DND-41 (cell line): ENCODE data around the gene EGFLAM.

Source experiments
- ATAC-seq: fragments of 200-7000 bp; cut with Tn5 transposase; 3 replicates; pipeline ENCODE4 v1.9.1; 2021; ENCODE audit warnings: low read depth; ENCODE audit not compliant: insufficient read depth
- DNase-seq: peaks from one replicate; pipeline ENCODE4 v3.0.0-alpha.2; 2020
- H2AFZ ChIP-seq: 2 replicates; pipeline ENCODE4 v1.6.0; 2012; ENCODE audit warnings: low read depth, low read length
- H3K27ac ChIP-seq: 2 replicates; pipeline ENCODE4 v1.5.1; 2012; ENCODE audit warnings: low read length, inconsistent platforms
- H3K27me3 ChIP-seq: fragments of 200-600 bp; sonication (generic); 2 replicates; pipeline ENCODE4 v1.6.0; 2012; ENCODE audit warnings: low read length, mild to moderate bottlenecking, inconsistent platforms; ENCODE audit not compliant: insufficient read depth, poor library complexity
- H3K36me3 ChIP-seq: 2 replicates; pipeline ENCODE4 v1.5.1; 2012; ENCODE audit warnings: low read length, inconsistent platforms; ENCODE audit not compliant: insufficient read depth
- H3K4me1 ChIP-seq: 2 replicates; pipeline ENCODE4 v1.5.1; 2012; ENCODE audit warnings: mild to moderate bottlenecking, low read length; ENCODE audit not compliant: insufficient read depth
- H3K4me2 ChIP-seq: 2 replicates; pipeline ENCODE4 v1.6.0; 2012; ENCODE audit warnings: mild to moderate bottlenecking, moderate library complexity, low read length, inconsistent platforms; ENCODE audit not compliant: insufficient read depth
- H3K4me3 ChIP-seq, 2 experiments: fragments of 200-600 bp in 1 of 2; shearing (Covaris generic) in 1 of 2; 2 replicates each; pipeline ENCODE4 v1.5.1; 2012 to 2016; ENCODE audit warnings: inconsistent platforms in 2 of 2, low read length in 2 of 2, mild to moderate bottlenecking in 2 of 2, low read depth in 1 of 2, moderate library complexity in 1 of 2
- H3K79me2 ChIP-seq: 2 replicates; pipeline ENCODE4 v1.6.0; 2012; ENCODE audit warnings: low read length, inconsistent platforms; ENCODE audit not compliant: insufficient read depth
- H3K9ac ChIP-seq: 2 replicates; pipeline ENCODE4 v1.6.0; 2012; ENCODE audit warnings: low read depth, mild to moderate bottlenecking, inconsistent platforms, low read length, moderate library complexity
- H3K9me3 ChIP-seq: 2 replicates; pipeline ENCODE4 v1.5.1; 2012; ENCODE audit warnings: low read length, moderate library complexity, mild to moderate bottlenecking, inconsistent platforms; ENCODE audit not compliant: insufficient read depth, severe bottlenecking
- H4K20me1 ChIP-seq: 2 replicates; pipeline ENCODE4 v1.6.0; 2012; ENCODE audit warnings: low read length; ENCODE audit not compliant: insufficient read depth
- EZH2 ChIP-seq: IDR thresholded peaks from 3 replicates; pipeline ENCODE4 v1.6.1; 2012; ENCODE audit warnings: borderline replicate concordance, low read depth, mild to moderate bottlenecking, moderate library complexity, low read length, inconsistent platforms; ENCODE audit not compliant: severe bottlenecking
- TF ChIP-seq, protein P1 (sequence below): IDR thresholded peaks from 2 replicates; pipeline ENCODE4 v1.5.1; 2012; ENCODE audit warnings: borderline replicate concordance, low read length, moderate library complexity, mild to moderate bottlenecking; ENCODE audit not compliant: poor library complexity, severe bottlenecking; ENCODE audit errors: extremely low read depth

Gene EGFLAM

DNA sequence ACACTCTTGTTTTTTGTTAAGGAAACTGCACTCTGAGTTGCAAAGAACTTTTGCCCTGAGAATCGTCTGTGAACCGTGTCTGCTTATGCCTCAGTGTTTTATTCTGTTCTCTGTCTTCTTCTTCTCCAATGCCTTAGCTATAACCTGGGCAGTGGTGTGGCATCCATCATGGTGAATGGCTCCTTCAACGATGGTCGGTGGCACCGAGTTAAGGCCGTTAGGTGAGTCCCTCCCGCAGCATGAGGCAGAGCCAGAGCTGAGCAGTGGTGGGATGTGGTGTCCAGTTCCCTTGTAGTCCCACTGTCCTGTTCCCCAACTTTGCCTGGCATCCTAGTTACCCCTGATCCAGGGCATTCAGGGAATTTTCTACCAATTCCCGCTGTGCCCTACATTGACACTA lies 199.8 kb downstream of the EGFLAM start:
- H3K4me3 ChIP-seq = no peak overlapping the region
- DNase-seq (no peak), ATAC-seq (no peak)
- no peaks in the 10 kb centered on the region for H3K36me3 ChIP-seq
- H3K9ac ChIP-seq = no peak overlapping the region
- H4K20me1 ChIP-seq = peaks cover 6% of the 10 kb centered on the region; the same call in 1 of the 2 replicates
- H3K4me1 ChIP-seq = peaks cover 10% of the 10 kb centered on the region
- no peaks in the 10 kb centered on the region for H3K79me2 ChIP-seq
- no peak overlapping the region for H3K4me2 ChIP-seq
- H3K27ac ChIP-seq = no peak overlapping the region
- H3K9me3 ChIP-seq = no peaks in the 10 kb centered on the region
- H3K27me3 ChIP-seq = peaks cover 33% of the 10 kb centered on the region
- TF ChIP-seq, protein P1, sequence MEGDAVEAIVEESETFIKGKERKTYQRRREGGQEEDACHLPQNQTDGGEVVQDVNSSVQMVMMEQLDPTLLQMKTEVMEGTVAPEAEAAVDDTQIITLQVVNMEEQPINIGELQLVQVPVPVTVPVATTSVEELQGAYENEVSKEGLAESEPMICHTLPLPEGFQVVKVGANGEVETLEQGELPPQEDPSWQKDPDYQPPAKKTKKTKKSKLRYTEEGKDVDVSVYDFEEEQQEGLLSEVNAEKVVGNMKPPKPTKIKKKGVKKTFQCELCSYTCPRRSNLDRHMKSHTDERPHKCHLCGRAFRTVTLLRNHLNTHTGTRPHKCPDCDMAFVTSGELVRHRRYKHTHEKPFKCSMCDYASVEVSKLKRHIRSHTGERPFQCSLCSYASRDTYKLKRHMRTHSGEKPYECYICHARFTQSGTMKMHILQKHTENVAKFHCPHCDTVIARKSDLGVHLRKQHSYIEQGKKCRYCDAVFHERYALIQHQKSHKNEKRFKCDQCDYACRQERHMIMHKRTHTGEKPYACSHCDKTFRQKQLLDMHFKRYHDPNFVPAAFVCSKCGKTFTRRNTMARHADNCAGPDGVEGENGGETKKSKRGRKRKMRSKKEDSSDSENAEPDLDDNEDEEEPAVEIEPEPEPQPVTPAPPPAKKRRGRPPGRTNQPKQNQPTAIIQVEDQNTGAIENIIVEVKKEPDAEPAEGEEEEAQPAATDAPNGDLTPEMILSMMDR = no peak
- TF ChIP-seq EZH2 = no peak
- H2AFZ ChIP-seq = no peak overlapping the region

DNA sequence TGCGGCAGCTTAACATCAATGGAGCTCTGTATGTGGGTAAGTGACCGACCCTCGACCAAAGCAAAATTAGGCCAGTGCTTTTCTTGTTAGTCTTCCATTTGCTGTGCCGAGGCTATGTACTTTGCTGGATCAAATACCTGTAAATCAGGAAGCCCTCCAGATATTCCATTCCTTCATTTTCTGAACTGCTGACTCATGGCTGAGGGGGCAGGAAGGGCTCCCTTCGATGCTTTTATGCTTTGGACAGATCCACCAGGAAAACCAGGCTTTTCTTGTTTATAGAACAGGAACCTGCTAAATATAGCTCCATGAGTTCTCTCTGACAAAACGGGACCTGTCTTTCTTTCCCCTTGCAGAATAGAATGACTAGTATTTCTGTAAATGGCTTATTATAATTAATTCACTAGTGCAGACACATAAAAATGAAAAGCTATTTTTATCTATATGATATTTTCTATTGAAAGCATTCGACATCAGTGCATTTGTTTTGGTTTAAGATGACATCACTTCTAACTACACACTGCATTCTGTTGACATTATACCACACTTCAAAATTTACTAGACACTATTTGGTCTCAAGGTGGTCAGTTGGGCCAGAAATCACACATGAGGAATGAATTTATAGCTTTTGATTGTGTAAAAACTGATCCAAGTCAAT lies 204.7 kb downstream of the EGFLAM start:
- DNase-seq (no peak), ATAC-seq (no peak)
- H3K4me1 ChIP-seq = no peaks in the 10 kb centered on the region
- TF ChIP-seq EZH2 = no peak
- TF ChIP-seq, protein P1 = no peak
- peaks cover 10% of the 10 kb centered on the region for H4K20me1 ChIP-seq
- H3K4me3 ChIP-seq = no peak overlapping the region
- no peak overlapping the region for H2AFZ ChIP-seq
- no peak overlapping the region for H3K4me2 ChIP-seq
- H3K9ac ChIP-seq = no peak overlapping the region
- H3K9me3 ChIP-seq = no peaks in the 10 kb centered on the region
- H3K27ac ChIP-seq = no peak overlapping the region
- peaks cover 47% of the 10 kb centered on the region for H3K27me3 ChIP-seq
- H3K36me3 ChIP-seq = no peaks in the 10 kb centered on the region
- H3K79me2 ChIP-seq = no peaks in the 10 kb centered on the region

DNA sequence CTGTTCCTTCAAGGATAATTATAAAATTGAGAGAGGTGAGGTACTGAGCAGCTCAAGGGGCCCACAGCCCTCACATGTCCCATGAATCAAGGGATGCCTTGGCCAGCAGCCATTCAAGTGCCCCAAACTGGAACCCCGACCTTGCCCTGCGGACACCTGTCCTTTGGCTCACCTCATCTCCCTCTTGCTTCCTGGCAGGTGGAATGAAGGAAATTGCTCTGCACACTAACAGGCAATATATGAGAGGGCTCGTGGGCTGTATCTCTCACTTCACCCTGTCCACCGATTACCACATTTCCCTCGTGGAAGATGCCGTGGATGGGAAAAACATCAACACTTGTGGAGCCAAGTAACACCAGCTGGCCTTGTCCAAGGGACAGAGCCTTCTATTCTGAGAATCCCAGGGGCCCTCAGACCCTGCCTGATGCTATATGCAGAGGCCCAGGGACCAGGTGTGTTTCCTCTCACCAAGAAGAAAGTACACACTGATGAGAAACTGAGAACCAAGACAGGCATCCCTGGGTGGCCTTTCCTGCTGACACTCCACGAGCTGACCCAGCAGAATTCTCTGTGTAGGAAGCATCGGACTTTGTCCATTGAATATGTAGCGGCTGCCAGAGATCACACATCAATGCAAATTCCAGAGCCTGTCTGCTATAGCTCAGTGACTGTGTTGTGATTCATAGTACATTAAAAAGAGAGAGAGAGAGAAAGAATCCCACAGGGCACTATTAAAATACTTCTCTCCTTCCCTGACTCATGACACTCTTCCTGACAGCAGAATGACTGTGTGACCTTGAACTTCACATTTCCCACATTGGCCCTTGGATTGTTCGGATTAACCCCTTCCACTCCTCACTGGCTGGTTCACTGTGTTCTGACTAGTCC lies 205.5 kb downstream of the EGFLAM start:
- no peak overlapping the region for H3K4me2 ChIP-seq
- H4K20me1 ChIP-seq = peaks cover 12% of the 10 kb centered on the region
- H3K27ac ChIP-seq = no peak overlapping the region
- no peaks in the 10 kb centered on the region for H3K9me3 ChIP-seq
- H3K36me3 ChIP-seq = no peaks in the 10 kb centered on the region
- H3K4me3 ChIP-seq = no peak overlapping the region
- no peaks in the 10 kb centered on the region for H3K79me2 ChIP-seq
- H3K4me1 ChIP-seq = no peaks in the 10 kb centered on the region
- no peak overlapping the region for H3K9ac ChIP-seq
- no peak overlapping the region for H2AFZ ChIP-seq
- TF ChIP-seq EZH2 = no peak
- TF ChIP-seq, protein P1 = no peak
- peaks cover 43% of the 10 kb centered on the region for H3K27me3 ChIP-seq
- DNase-seq = no peak
- peak; percentile 24; the same call in 1 of the 3 replicates for ATAC-seq
